ENCODE measurements around the gene PHACTR1. TPM values are rescaled to one million over a fixed set of nuclear protein-coding genes. Genes with fewer than 3 reads are reported as not detected.

The PHACTR1 gene
- total and polyA plus RNA-seq, 8 donors: 1.4 to 12.4 (median 9.3) TPM

- Histone ChIP-seq H3K9me3 (no peaks in the 10 kb centered on the region), H3K27me3 (no peaks in the 10 kb centered on the region), H3K36me3 (no peaks in the 10 kb centered on the region), H3K4me1 (peaks cover 0 to 3% (median 0%) of the 10 kb centered on the region in 3 donors), H3K4me3 (no peak overlapping the region), H3K27ac (no peak overlapping the region)
- FAIRE-seq (no peak), DNase-seq (no peak), ATAC-seq (peak in 2 of 4 donors; percentile 18 to 50)
- TF ChIP-seq CTCF (IDR thresholded peaks at IDR 0.05): no peak
- intact Hi-C loops (cut with DNase I): no loop called here
- 84% methylated on average over 8 of the region's 8 CpGs for WGBS, 2 donors
Measured at GRCh38 chr6:13248584-13248985, 532.0 kb downstream of the PHACTR1 start.

- H3K27me3 ChIP-seq: no peaks in the 10 kb centered on the region
- H3K36me3 ChIP-seq: no peaks in the 10 kb centered on the region
- no peak overlapping the region for H3K4me3 ChIP-seq
- H3K9me3 ChIP-seq: no peaks in the 10 kb centered on the region
- FAIRE-seq: no peak
- 91 to 98% methylated on average over 8 of the region's 8 CpGs for whole genome bisulfite sequencing, 2 donors
- ATAC-seq: peak in 1 of 4 donors; percentile 7
- no peak for DNase-seq
- intact Hi-C loops (cut with DNase I): no loop called here
- H3K4me1 ChIP-seq: peaks cover 0 to 3% (median 0%) of the 10 kb centered on the region in 3 donors
- no peak overlapping the region for H3K27ac ChIP-seq
- TF ChIP-seq CTCF (IDR thresholded peaks at IDR 0.05): no peak
Measured at GRCh38 chr6:13248994-13249393, 532.4 kb downstream of the PHACTR1 start.

GRCh38 chr6:13249817-13250216 is 533.2 kb downstream of the PHACTR1 start:
- WGBS, 2 donors: 95 to 97% methylated on average over 1 of the region's 1 CpG
- H3K27me3 ChIP-seq: no peaks in the 10 kb centered on the region
- FAIRE-seq (no peak), ATAC-seq (no peak), DNase-seq (no peak)
- H3K4me1 ChIP-seq: peaks cover 0 to 3% (median 0%) of the 10 kb centered on the region in 3 donors
- H3K36me3 ChIP-seq: no peaks in the 10 kb centered on the region
- intact Hi-C loops (cut with DNase I): no loop called here
- no peaks in the 10 kb centered on the region for H3K9me3 ChIP-seq
- H3K27ac ChIP-seq: no peak overlapping the region
- TF ChIP-seq CTCF (IDR thresholded peaks at IDR 0.05): no peak
- no peak overlapping the region for H3K4me3 ChIP-seq

- no peak overlapping the region for H3K27ac ChIP-seq
- DNase-seq (no peak), FAIRE-seq (no peak), ATAC-seq (no peak)
- no peak overlapping the region for H3K4me3 ChIP-seq
- intact Hi-C loops (cut with DNase I): no loop called here
- H3K4me1 ChIP-seq: peaks cover 0 to 3% (median under 1%) of the 10 kb centered on the region in 3 donors
- 86 to 88% methylated on average over 6 of the region's 6 CpGs for WGBS, 2 donors
- TF ChIP-seq CTCF (IDR thresholded peaks at IDR 0.05): no peak
- no peaks in the 10 kb centered on the region for H3K36me3 ChIP-seq
- no peaks in the 10 kb centered on the region for H3K27me3 ChIP-seq
- no peaks in the 10 kb centered on the region for H3K9me3 ChIP-seq
Measured at GRCh38 chr6:13250703-13251102, 534.1 kb downstream of the PHACTR1 start.

- peaks cover 0 to 6% (median 3%) of the 10 kb centered on the region in 3 donors for H3K4me1 ChIP-seq
- H3K27ac ChIP-seq: no peak overlapping the region
- no peak for TF ChIP-seq CTCF (IDR thresholded peaks at IDR 0.05)
- intact Hi-C loops (cut with DNase I): no loop called here
- H3K27me3 ChIP-seq: no peaks in the 10 kb centered on the region
- FAIRE-seq (no peak), DNase-seq (no peak), ATAC-seq (no peak)
- no peaks in the 10 kb centered on the region for H3K9me3 ChIP-seq
- H3K36me3 ChIP-seq: no peaks in the 10 kb centered on the region
- H3K4me3 ChIP-seq: no peak overlapping the region
- WGBS, 2 donors: 91 to 96% methylated on average over 9 of the region's 9 CpGs
Measured at GRCh38 chr6:13251242-13251641, 534.7 kb downstream of the PHACTR1 start.

All from pancreas (tissue), 10 donors.